Brain microvascular endothelial cell (primary cell): ENCODE data around the gene DLK2.

Source experiments
- DNase-seq: peaks from one replicate; pipeline ENCODE4 v3.0.0-alpha.2; 2020
- H3K27ac ChIP-seq: fragments of 250-450 bp; sonication (Bioruptor Pico); 2 replicates; pipeline ENCODE4 v1.5.1; 2020; ENCODE audit warnings: mild to moderate bottlenecking, moderate library complexity
- H3K27me3 ChIP-seq: fragments of 250-450 bp; sonication (Bioruptor Pico); replicated peaks from 2 replicates; pipeline ENCODE4 v1.5.1; 2020; ENCODE audit warnings: mild to moderate bottlenecking
- H3K36me3 ChIP-seq: fragments of 250-450 bp; sonication (Bioruptor Pico); replicated peaks from 2 replicates; pipeline ENCODE4 v1.5.1; 2020; ENCODE audit warnings: mild to moderate bottlenecking
- H3K4me3 ChIP-seq: 2 replicates; pipeline ENCODE4 v1.5.1; 2011; ENCODE audit warnings: low read depth, mild to moderate bottlenecking, control low read depth, low read length, moderate library complexity
- in situ Hi-C: cut with HindIII; loops from 2 replicates; pipeline ENCODE4 v1.10.0; 2017; ENCODE audit warnings: low sequenced_read_pairs, low pct_ligation_motif_present
- TF ChIP-seq, protein P1 (sequence below): IDR thresholded peaks from 2 replicates; pipeline ENCODE4 v1.5.1; 2011; ENCODE audit warnings: low read depth, mild to moderate bottlenecking, moderate library complexity, low read length, control low read depth, inconsistent platforms; ENCODE audit errors: missing control alignments

DLK2 gene

GRCh38 chr6:43454290-43454695, 1.1 kb downstream of the DLK2 start:
- TF ChIP-seq, protein P1, sequence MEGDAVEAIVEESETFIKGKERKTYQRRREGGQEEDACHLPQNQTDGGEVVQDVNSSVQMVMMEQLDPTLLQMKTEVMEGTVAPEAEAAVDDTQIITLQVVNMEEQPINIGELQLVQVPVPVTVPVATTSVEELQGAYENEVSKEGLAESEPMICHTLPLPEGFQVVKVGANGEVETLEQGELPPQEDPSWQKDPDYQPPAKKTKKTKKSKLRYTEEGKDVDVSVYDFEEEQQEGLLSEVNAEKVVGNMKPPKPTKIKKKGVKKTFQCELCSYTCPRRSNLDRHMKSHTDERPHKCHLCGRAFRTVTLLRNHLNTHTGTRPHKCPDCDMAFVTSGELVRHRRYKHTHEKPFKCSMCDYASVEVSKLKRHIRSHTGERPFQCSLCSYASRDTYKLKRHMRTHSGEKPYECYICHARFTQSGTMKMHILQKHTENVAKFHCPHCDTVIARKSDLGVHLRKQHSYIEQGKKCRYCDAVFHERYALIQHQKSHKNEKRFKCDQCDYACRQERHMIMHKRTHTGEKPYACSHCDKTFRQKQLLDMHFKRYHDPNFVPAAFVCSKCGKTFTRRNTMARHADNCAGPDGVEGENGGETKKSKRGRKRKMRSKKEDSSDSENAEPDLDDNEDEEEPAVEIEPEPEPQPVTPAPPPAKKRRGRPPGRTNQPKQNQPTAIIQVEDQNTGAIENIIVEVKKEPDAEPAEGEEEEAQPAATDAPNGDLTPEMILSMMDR, result peak; percentile 93
- peak overlapping the region; percentile 55 for H3K4me3 ChIP-seq
- peaks cover 20% of the 10 kb centered on the region for H3K36me3 ChIP-seq
- in situ Hi-C loops, result no loop called here
- peak; percentile 64 for DNase-seq
- H3K27me3 ChIP-seq, result no peaks in the 10 kb centered on the region
- H3K27ac ChIP-seq, result no peak overlapping the region

- H3K27me3 ChIP-seq, result no peaks in the 10 kb centered on the region
- H3K27ac ChIP-seq, result no peak overlapping the region
- no peak for DNase-seq
- H3K36me3 ChIP-seq, result peaks cover 25% of the 10 kb centered on the region
- in situ Hi-C loops, result no loop called here
- H3K4me3 ChIP-seq, result no peak overlapping the region
- TF ChIP-seq, protein P1, result no peak
Observed at GRCh38 chr6:43453831-43454230, 1.5 kb downstream of the DLK2 start.

- in situ Hi-C loops, result no loop called here
- no peak for DNase-seq
- Histone ChIP-seq H3K36me3 (peaks cover 32% of the 10 kb centered on the region), H3K27me3 (no peaks in the 10 kb centered on the region), H3K27ac (no peak overlapping the region), H3K4me3 (no peak overlapping the region)
- TF ChIP-seq, protein P1, result no peak
Observed at GRCh38 chr6:43452896-43453295, 2.5 kb downstream of the DLK2 start.

DNA sequence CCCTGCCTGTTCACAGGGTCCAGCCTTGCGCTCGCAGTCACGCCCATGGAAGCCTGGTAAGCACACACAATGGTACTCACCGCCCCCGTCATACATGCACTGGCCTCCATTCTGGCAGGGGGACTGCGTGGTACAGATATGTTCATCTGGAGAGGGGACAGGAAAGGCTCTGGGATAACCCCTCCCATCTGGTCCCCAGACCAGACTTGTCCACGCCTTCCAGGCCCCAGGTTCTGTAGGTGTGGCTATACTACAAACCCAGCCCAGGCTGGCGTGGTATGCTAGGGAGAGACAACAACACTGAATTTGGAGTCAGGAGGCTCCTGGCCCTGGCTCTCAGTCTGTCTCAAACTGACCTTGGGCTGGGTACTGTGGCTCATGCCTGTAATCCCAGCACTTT, 3.4 kb downstream of the DLK2 start:
- DNase-seq, result no peak
- Histone ChIP-seq H3K36me3 (peaks cover 42% of the 10 kb centered on the region), H3K27me3 (no peaks in the 10 kb centered on the region), H3K27ac (no peak overlapping the region), H3K4me3 (no peak overlapping the region)
- TF ChIP-seq, protein P1, result no peak
- in situ Hi-C loops, result no loop called here

DNA sequence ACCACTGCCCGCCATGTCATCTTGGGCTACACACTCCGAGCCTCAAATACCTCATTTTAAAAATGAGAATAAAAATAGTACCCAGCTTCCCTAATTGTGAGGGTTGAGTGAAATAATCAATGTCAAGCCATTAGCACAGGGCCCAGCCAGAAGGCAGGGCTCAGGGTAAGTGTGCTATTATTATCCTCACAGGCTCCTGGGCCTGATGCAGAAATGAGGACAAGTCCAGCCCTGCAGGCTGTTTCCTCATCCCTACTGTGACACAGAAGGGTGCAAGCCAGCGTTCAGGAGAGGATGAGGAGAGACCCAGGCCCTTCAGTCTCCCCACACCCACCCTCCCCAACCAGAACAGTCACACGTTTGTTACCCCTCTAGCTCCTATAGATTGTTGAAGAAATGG, 4.0 kb downstream of the DLK2 start:
- no peak for DNase-seq
- TF ChIP-seq, protein P1, result no peak
- Histone ChIP-seq H3K27me3 (no peaks in the 10 kb centered on the region), H3K36me3 (peaks cover 44% of the 10 kb centered on the region), H3K4me3 (no peak overlapping the region), H3K27ac (no peak overlapping the region)
- in situ Hi-C loops, result no loop called here

DNA sequence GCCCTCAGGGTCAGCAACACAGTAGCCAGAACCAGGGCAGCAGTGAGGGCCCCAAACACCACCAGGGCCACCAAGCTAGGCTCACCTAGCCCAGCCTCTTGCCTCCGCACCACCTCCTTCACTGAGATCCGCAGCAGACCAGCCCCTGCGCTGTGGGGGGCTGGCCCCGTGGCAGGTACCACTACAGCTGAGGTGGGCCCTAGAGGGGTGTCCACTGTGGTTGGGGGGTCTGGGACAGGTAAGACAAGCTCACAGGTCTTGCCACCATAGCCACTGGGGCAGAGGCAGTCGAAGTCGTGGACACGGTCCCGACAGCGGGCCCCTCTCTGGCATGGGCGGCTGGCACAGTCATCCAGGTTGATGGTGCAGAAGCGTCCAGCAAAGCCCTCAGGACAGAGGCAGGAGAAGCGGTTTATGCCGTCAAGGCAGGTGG, 4.6 kb downstream of the DLK2 start:
- Histone ChIP-seq H3K27me3 (no peaks in the 10 kb centered on the region), H3K36me3 (peaks cover 49% of the 10 kb centered on the region), H3K27ac (no peak overlapping the region), H3K4me3 (no peak overlapping the region)
- in situ Hi-C loops, result no loop called here
- TF ChIP-seq, protein P1, result no peak
- DNase-seq, result no peak
